ENCODE data around the gene ZNF335. TPM values are rescaled to one million over a fixed set of nuclear protein-coding genes. Genes with fewer than 3 reads are reported as not detected.
"Not testable (repeated sequence)": the region's sequence is repeated elsewhere in the genome, so short reads cannot be mapped to it uniquely, and the experiment has no call there.

ZNF335 gene
- total RNA-seq, 2 donors from 2014 or later = 28.8 to 30.1 TPM

GRCh38 chr20:45902199-45902701, 69.8 kb downstream of the ZNF335 start:
- ATAC-seq (ENCODE audit: insufficient number of reproducible peaks, low FRiP score, low read depth) (no peak), DNase-seq (ENCODE audit: low spot score) (no peak)
- H3K36me3 ChIP-seq = peaks cover 17% of the 10 kb centered on the region
- no peak overlapping the region for H3K4me3 ChIP-seq
- H3K4me1 ChIP-seq (ENCODE audit: control insufficient read depth in 1 of 2, low read depth in 2 of 2) = no peaks in the 10 kb centered on the region
- TF ChIP-seq, protein P1, sequence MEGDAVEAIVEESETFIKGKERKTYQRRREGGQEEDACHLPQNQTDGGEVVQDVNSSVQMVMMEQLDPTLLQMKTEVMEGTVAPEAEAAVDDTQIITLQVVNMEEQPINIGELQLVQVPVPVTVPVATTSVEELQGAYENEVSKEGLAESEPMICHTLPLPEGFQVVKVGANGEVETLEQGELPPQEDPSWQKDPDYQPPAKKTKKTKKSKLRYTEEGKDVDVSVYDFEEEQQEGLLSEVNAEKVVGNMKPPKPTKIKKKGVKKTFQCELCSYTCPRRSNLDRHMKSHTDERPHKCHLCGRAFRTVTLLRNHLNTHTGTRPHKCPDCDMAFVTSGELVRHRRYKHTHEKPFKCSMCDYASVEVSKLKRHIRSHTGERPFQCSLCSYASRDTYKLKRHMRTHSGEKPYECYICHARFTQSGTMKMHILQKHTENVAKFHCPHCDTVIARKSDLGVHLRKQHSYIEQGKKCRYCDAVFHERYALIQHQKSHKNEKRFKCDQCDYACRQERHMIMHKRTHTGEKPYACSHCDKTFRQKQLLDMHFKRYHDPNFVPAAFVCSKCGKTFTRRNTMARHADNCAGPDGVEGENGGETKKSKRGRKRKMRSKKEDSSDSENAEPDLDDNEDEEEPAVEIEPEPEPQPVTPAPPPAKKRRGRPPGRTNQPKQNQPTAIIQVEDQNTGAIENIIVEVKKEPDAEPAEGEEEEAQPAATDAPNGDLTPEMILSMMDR (IDR thresholded peaks at IDR 0.05) = no peak
- no peaks in the 10 kb centered on the region for H3K9me3 ChIP-seq
- no peaks in the 10 kb centered on the region for H3K27me3 ChIP-seq (replicated peaks; ENCODE audit: insufficient read depth)
- H3K27ac ChIP-seq = no peak overlapping the region

- DNase-seq (ENCODE audit: low spot score); ATAC-seq (ENCODE audit: insufficient number of reproducible peaks, low FRiP score, low read depth); H3K9me3 ChIP-seq; H3K27me3 ChIP-seq (replicated peaks; ENCODE audit: insufficient read depth); H3K4me3 ChIP-seq; H3K4me1 ChIP-seq (ENCODE audit: control insufficient read depth in 1 of 2, low read depth in 2 of 2); H3K27ac ChIP-seq: not testable (repeated sequence)
- peaks cover 17% of the 10 kb centered on the region for H3K36me3 ChIP-seq
These were observed 70.7 kb downstream of the ZNF335 start for GRCh38 chr20:45901332-45901731.

DNA sequence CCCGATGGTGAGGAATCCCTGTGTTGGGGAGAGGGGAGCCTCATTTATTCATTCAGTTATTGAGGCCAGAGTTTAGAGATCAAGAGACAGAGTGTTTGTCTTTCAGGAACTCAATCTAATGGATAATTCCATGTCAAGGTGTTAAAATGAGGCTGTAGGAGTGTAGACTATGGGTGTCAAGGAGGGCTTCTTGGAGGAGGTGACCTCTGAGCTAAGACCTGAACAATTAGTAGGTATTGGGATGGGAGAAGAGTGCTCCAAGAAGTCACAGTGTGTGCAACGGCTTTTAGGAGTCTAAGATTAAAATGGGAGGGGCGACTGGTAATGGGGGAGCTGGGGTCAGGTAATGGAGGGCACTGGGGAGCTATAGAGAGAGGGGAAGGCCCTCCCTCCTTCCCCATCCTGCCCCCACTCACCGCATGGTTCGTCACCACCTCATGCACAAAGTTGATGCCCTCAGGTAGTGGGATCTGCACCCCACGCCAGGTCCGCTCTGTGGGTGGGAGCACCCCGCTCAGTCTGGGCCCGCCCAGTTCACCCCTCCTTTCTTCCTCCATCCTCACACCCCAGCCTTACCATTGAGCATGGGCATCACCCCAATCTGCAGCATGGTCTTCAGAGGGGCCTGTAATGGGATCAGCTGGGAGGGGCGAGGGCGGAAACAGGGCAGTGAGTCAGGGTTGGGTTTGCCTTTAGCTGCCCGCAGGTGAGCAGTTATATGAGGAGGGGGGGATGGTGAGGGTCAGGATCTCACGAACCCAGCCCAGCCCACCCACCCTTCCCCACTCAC, 72.8 kb downstream of the ZNF335 start:
- Histone ChIP-seq H3K9me3 (no peaks in the 10 kb centered on the region), H3K27ac (no peak overlapping the region), H3K4me1 (ENCODE audit: control insufficient read depth in 1 of 2, low read depth in 2 of 2) (no peaks in the 10 kb centered on the region), H3K27me3 (replicated peaks; ENCODE audit: insufficient read depth) (no peaks in the 10 kb centered on the region), H3K4me3 (no peak overlapping the region), H3K36me3 (peaks cover 33% of the 10 kb centered on the region)
- TF ChIP-seq, protein P1 (IDR thresholded peaks at IDR 0.05) = no peak
- DNase-seq (ENCODE audit: low spot score) (no peak), ATAC-seq (ENCODE audit: insufficient number of reproducible peaks, low FRiP score, low read depth) (no peak)

Other genes with a start within 250 kb of the ZNF335 start
- gene SPINT4, start 249.9 kb downstream of the ZNF335 start, total RNA-seq = not detected
- gene WFDC3, start 180.3 kb downstream of the ZNF335 start, total RNA-seq = not detected
- gene DNTTIP1, start 180.2 kb downstream of the ZNF335 start, total RNA-seq = 10 to 100 TPM; 15.3 to 31.4 TPM
- gene UBE2C, start 159.6 kb downstream of the ZNF335 start, total RNA-seq = not detected
- gene TNNC2, start 144.9 kb downstream of the ZNF335 start, total RNA-seq = not detected
- 100 to 1,000 TPM in 1 of 2 donors, 10 to 100 TPM in 1; 78.2 to 133 TPM for gene SNX21, start 138.4 kb downstream of the ZNF335 start, total RNA-seq
- gene ACOT8, start 114.8 kb downstream of the ZNF335 start, total RNA-seq = 10 to 100 TPM; 20.5 to 45.2 TPM
- 1 to 10 TPM; 3.0 to 6.1 TPM for gene ZSWIM3, start 114.6 kb downstream of the ZNF335 start, total RNA-seq
- 1 to 10 TPM; 6.4 to 7.4 TPM for gene ZSWIM1, start 91.0 kb downstream of the ZNF335 start, total RNA-seq
- 10 to 100 TPM; 16.6 to 16.7 TPM for gene SPATA25, start 84.6 kb downstream of the ZNF335 start, total RNA-seq
- gene NEURL2, start 81.0 kb downstream of the ZNF335 start, total RNA-seq = 10 to 100 TPM; 19.7 to 78.7 TPM
- 100 to 1,000 TPM in 1 of 2 donors, 10 to 100 TPM in 1; 73.7 to 109 TPM for gene CTSA, start 80.9 kb downstream of the ZNF335 start, total RNA-seq
- 100 to 1,000 TPM; 182 to 637 TPM for gene PLTP, start 60.0 kb downstream of the ZNF335 start, total RNA-seq
- gene PCIF1, start 37.5 kb downstream of the ZNF335 start, total RNA-seq = 10 to 100 TPM; 22.6 to 34.7 TPM
- gene MMP9, start 36.7 kb upstream of the ZNF335 start, total RNA-seq = 1 to 10 TPM in 1 of 2 donors, not detected in 1; 3.7 TPM
- gene SLC12A5, start 57.0 kb upstream of the ZNF335 start, total RNA-seq = not detected
- 10 to 100 TPM; 23.7 to 28.6 TPM for gene NCOA5, start 117.8 kb upstream of the ZNF335 start, total RNA-seq
- 10 to 100 TPM; 15.9 to 33.3 TPM for gene CD40, start 146.1 kb upstream of the ZNF335 start, total RNA-seq

Measured in thoracic aorta (tissue), 2 donors.